GM19240 (cell line): ENCODE measurements around the gene ARG1.

Source experiments
- DNase-seq: peaks from one replicate; pipeline ENCODE4 v3.0.0; 2011; ENCODE audit warnings: low spot score; ENCODE audit not compliant: insufficient read length

Gene ARG1

GRCh38 chr6:131581523-131581922 is 8.5 kb downstream of the ARG1 start:
- no peak for DNase-seq

GRCh38 chr6:131586543-131586942 is 13.5 kb downstream of the ARG1 start:
- no peak for DNase-seq

- no peak for DNase-seq
These were observed 14.9 kb downstream of the ARG1 start for GRCh38 chr6:131587909-131588308.

GRCh38 chr6:131588643-131589042 is 15.6 kb downstream of the ARG1 start:
- no peak for DNase-seq

GRCh38 chr6:131592935-131593334 is 19.9 kb downstream of the ARG1 start:
- no peak for DNase-seq

GRCh38 chr6:131594074-131594473 is 21.0 kb downstream of the ARG1 start:
- no peak for DNase-seq

- DNase-seq: no peak
These were observed 24.4 kb downstream of the ARG1 start for GRCh38 chr6:131597446-131597845.

- no peak for DNase-seq
These were observed 27.7 kb downstream of the ARG1 start for GRCh38 chr6:131600716-131601115.

GRCh38 chr6:131602781-131603312 is 29.8 kb downstream of the ARG1 start:
- no peak for DNase-seq

- no peak for DNase-seq
These were observed 40.4 kb downstream of the ARG1 start for GRCh38 chr6:131613296-131613925.

GRCh38 chr6:131615275-131615674 is 42.2 kb downstream of the ARG1 start:
- no peak for DNase-seq

GRCh38 chr6:131627724-131628682 is 55.0 kb downstream of the ARG1 start, which contains the start of gene MED23:
Gene MED23 (minus strand): TSS chr6:131628242. CDS start chr6:131628049, 193 bp downstream.
- peak; percentile 64 for DNase-seq

GRCh38 chr6:131628726-131629125 is 55.7 kb downstream of the ARG1 start:
- no peak for DNase-seq

- no peak for DNase-seq
These were observed 56.6 kb downstream of the ARG1 start for GRCh38 chr6:131629651-131630050.

GRCh38 chr6:131631625-131632289 is 58.7 kb downstream of the ARG1 start:
- DNase-seq: no peak
